A549 (cell line): ENCODE measurements around the gene PYY.

Source experiments
- CEBPB ChIP-seq, 2 experiments: fragments of >200 bp in 1 of 2; sonication (Bioruptor Twin) in 1 of 2; formaldehyde crosslinking in 1 of 2; IDR thresholded peaks; 2 replicates each; pipeline ENCODE4 v1.6.1; 2012 to 2016
- CHD4 ChIP-seq: fragments of 200-600 bp; sonication (generic); IDR thresholded peaks from 2 replicates; pipeline ENCODE4 v1.6.1; 2016; ENCODE audit warnings: antibody characterized with exemption, mild to moderate bottlenecking, borderline replicate concordance
- KDM1A ChIP-seq: fragments of 200-600 bp; sonication (generic); IDR thresholded peaks from 2 replicates; pipeline ENCODE4 v1.6.1; 2016; ENCODE audit warnings: low read depth, mild to moderate bottlenecking
- NR3C1 ChIP-seq: fragments of >200 bp; sonication (Bioruptor Twin); formaldehyde crosslinking; IDR thresholded peaks from 3 replicates; pipeline ENCODE4 v1.6.1; 2017
- POLR2A ChIP-seq: IDR thresholded peaks from 2 replicates; pipeline ENCODE4 v1.6.1; 2012; ENCODE audit warnings: mild to moderate bottlenecking, low read length
- RAD21 ChIP-seq, 2 experiments: fragments of >200 bp in 1 of 2; sonication (Bioruptor Twin) in 1 of 2; formaldehyde crosslinking in 1 of 2; IDR thresholded peaks in 1 of 2; conservative IDR thresholded peaks in 1 of 2; 2 replicates in 1 of 2; 3 replicates in 1 of 2; pipeline ENCODE4 v1.6.1; 2012 to 2018; ENCODE audit warnings: inconsistent platforms in 1 of 2
- RFX5 ChIP-seq: fragments of 450-650 bp; IDR thresholded peaks from 2 replicates; pipeline ENCODE4 v1.7.1; 2014; ENCODE audit warnings: antibody characterized with exemption, mild to moderate bottlenecking, moderate library complexity
- TF ChIP-seq, protein P1 (sequence below): fragments of 450-650 bp; IDR thresholded peaks from 2 replicates; pipeline ENCODE4 v1.6.1; 2014; ENCODE audit warnings: antibody characterized with exemption
- TF ChIP-seq, protein P2 (sequence below): fragments of >200 bp; sonication (Bioruptor Twin); formaldehyde crosslinking; IDR thresholded peaks from 3 replicates; pipeline ENCODE4 v1.5.1; 2016
- TF ChIP-seq, protein P3 (sequence below): fragments of 200-600 bp; sonication (generic); IDR thresholded peaks from 2 replicates; pipeline ENCODE4 v1.6.1; 2016; ENCODE audit warnings: antibody characterized with exemption, mild to moderate bottlenecking, moderate library complexity

DNA sequence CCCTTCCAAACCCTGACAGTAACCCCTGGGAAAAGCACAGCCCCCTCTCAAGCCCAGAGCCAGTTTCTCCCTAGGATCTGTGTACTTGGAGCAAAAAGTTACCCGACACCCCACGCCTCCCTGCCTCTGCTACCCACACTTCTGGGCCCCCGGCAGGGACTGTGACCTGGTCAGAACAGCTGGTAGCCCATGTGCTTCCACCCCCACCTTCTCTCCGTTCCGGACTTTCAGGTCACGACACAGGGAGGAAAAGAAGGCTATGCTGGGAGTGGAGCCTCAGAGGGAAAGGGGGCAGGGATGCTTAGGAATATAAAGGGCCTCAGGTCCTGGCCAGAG lies 17.8 kb downstream of the PYY start:
- TF ChIP-seq CHD4 (no peak), RFX5 (no peak), NR3C1 (no peak), CEBPB (IDR thresholded peaks at IDR 0.05) (no peak), POLR2A (no peak), KDM1A (no peak), RAD21 (conservative IDR thresholded peaks at IDR 0.05 in 1 of 2, IDR thresholded peaks at IDR 0.05 in 1 of 2) (no peak)
- TF ChIP-seq, protein P1, sequence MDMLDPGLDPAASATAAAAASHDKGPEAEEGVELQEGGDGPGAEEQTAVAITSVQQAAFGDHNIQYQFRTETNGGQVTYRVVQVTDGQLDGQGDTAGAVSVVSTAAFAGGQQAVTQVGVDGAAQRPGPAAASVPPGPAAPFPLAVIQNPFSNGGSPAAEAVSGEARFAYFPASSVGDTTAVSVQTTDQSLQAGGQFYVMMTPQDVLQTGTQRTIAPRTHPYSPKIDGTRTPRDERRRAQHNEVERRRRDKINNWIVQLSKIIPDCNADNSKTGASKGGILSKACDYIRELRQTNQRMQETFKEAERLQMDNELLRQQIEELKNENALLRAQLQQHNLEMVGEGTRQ = no peak
- TF ChIP-seq, protein P2, sequence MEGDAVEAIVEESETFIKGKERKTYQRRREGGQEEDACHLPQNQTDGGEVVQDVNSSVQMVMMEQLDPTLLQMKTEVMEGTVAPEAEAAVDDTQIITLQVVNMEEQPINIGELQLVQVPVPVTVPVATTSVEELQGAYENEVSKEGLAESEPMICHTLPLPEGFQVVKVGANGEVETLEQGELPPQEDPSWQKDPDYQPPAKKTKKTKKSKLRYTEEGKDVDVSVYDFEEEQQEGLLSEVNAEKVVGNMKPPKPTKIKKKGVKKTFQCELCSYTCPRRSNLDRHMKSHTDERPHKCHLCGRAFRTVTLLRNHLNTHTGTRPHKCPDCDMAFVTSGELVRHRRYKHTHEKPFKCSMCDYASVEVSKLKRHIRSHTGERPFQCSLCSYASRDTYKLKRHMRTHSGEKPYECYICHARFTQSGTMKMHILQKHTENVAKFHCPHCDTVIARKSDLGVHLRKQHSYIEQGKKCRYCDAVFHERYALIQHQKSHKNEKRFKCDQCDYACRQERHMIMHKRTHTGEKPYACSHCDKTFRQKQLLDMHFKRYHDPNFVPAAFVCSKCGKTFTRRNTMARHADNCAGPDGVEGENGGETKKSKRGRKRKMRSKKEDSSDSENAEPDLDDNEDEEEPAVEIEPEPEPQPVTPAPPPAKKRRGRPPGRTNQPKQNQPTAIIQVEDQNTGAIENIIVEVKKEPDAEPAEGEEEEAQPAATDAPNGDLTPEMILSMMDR = no peak
- TF ChIP-seq, protein P3, sequence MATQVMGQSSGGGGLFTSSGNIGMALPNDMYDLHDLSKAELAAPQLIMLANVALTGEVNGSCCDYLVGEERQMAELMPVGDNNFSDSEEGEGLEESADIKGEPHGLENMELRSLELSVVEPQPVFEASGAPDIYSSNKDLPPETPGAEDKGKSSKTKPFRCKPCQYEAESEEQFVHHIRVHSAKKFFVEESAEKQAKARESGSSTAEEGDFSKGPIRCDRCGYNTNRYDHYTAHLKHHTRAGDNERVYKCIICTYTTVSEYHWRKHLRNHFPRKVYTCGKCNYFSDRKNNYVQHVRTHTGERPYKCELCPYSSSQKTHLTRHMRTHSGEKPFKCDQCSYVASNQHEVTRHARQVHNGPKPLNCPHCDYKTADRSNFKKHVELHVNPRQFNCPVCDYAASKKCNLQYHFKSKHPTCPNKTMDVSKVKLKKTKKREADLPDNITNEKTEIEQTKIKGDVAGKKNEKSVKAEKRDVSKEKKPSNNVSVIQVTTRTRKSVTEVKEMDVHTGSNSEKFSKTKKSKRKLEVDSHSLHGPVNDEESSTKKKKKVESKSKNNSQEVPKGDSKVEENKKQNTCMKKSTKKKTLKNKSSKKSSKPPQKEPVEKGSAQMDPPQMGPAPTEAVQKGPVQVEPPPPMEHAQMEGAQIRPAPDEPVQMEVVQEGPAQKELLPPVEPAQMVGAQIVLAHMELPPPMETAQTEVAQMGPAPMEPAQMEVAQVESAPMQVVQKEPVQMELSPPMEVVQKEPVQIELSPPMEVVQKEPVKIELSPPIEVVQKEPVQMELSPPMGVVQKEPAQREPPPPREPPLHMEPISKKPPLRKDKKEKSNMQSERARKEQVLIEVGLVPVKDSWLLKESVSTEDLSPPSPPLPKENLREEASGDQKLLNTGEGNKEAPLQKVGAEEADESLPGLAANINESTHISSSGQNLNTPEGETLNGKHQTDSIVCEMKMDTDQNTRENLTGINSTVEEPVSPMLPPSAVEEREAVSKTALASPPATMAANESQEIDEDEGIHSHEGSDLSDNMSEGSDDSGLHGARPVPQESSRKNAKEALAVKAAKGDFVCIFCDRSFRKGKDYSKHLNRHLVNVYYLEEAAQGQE = no peak
